HG03103 (cell line): ENCODE data around the gene OR10H1.
"Not testable (repeated sequence)": the region's sequence is repeated elsewhere in the genome, so short reads cannot be mapped to it uniquely, and the experiment has no call there.

Experiments
- ATAC-seq: cut with Tn5 transposase; IDR thresholded peaks from one replicate; pipeline ENCODE4 v1.9.1; 2021; ENCODE audit warnings: low read depth; ENCODE audit not compliant: unreplicated experiment

The OR10H1 gene

GRCh38 chr19:15776264-15776663 lies 39.2 kb downstream of the OR10H1 start:
- no peak for ATAC-seq

- ATAC-seq: no peak
These were observed 40.2 kb downstream of the OR10H1 start for GRCh38 chr19:15775249-15775648.

DNA sequence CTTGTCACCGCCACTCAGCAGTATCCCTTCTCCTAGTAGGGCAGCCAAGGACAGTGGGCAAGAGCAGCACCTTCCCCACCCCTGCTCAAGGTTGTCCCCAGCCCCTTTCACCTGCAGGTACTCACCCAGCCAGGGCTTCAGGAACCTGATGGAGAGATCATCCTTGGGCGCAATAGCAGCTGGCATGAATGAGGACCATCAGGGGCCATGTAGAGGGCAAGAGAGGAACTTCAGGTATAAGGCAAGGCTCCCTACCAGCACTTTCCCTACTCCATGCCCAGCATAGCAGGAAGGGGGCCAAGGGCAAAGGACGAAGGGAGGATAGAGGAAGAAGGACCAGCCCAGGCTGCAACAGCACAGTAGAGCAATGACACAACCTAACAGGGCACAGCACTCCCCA lies 41.3 kb downstream of the OR10H1 start:
- ATAC-seq: not testable (repeated sequence)

- ATAC-seq: no peak
These were observed 45.9 kb downstream of the OR10H1 start for GRCh38 chr19:15769586-15769985.

DNA sequence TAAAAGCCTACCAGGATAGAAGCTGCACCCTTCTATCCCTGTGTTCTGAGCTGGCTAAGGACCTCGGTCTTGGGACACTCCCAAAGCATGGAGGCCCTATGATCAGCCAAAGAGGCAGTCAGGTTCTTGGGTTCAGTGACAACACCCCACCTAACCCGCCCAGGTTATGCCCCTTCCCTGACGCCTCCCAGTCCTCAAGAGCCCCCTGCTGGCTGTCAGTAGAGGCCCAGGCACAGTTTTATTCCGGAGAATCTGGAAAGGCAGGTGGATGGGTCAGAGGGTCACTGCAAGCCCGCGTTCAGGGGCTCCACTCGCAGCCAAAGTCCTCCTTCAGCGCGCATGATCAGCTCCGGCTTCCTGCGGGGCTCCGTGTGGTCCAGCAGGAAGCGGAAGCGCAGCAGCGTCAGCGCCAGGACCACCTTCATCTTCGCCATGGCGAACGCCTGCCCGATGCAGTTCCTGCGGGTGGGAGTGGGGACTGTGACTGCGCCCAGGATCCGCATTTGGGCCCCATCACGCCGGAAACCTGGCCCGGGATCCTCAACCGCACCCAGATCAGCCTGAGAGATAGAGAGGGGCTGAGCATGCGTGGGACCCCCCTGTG lies 55.4 kb downstream of the OR10H1 start:
- ATAC-seq: no peak

DNA sequence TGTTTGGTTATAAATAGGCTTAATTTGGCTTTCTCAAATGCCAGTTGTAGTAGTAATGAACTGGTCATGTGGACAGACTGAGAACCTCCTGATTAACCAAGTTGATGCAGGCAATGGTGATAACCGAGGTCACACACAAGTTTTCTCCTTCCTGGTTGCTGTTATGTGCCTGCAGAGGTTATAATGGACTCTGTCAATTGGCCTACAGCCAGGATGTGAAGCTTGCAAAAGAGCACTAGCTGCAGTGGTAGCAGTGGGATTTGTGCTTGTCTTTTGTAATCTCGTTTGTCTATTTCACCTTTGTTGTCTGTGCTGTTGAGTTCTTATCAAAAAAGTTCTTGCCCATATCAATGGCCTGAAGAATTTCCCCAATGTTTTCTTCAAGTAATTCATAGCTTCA lies 57.1 kb downstream of the OR10H1 start:
- ATAC-seq: no peak
